Loucy (cell line): Measurements from ENCODE around the gene GIT1.

Experiments
- H2AFZ ChIP-seq: fragments of 200-600 bp; sonication (generic); 2 replicates; pipeline ENCODE4 v1.6.0; 2016; ENCODE audit warnings: antibody characterized with exemption, mild to moderate bottlenecking, low read length, moderate library complexity
- H3F3A ChIP-seq: fragments of 200-600 bp; 2 replicates; pipeline ENCODE4 v1.6.0; 2016; ENCODE audit warnings: antibody characterized with exemption, low read depth, mild to moderate bottlenecking
- H3K27me3 ChIP-seq: fragments of 200-600 bp; sonication (generic); 2 replicates; pipeline ENCODE4 v1.6.1; 2014; ENCODE audit warnings: low read length, mild to moderate bottlenecking; ENCODE audit not compliant: insufficient read depth, poor library complexity, severe bottlenecking
- H3K36me3 ChIP-seq: fragments of 200-600 bp; sonication (generic); 2 replicates; pipeline ENCODE4 v1.6.1; 2016; ENCODE audit warnings: low read length; ENCODE audit not compliant: insufficient read depth
- H3K4me1 ChIP-seq: fragments of 200-600 bp; sonication (generic); 2 replicates; pipeline ENCODE4 v1.5.1; 2014; ENCODE audit warnings: low read length, mild to moderate bottlenecking; ENCODE audit not compliant: insufficient read depth, poor library complexity, severe bottlenecking
- H3K4me2 ChIP-seq: fragments of 200-600 bp; sonication (generic); 2 replicates; pipeline ENCODE4 v1.6.0; 2014; ENCODE audit warnings: antibody characterized with exemption, low read length, low read depth, mild to moderate bottlenecking; ENCODE audit not compliant: poor library complexity, severe bottlenecking
- H3K4me3 ChIP-seq: fragments of 200-600 bp; sonication (generic); 2 replicates; pipeline ENCODE4 v1.5.1; 2014; ENCODE audit warnings: low read length, mild to moderate bottlenecking, mixed read lengths; ENCODE audit not compliant: poor library complexity, severe bottlenecking
- H3K79me2 ChIP-seq: fragments of 200-600 bp; sonication (generic); 2 replicates; pipeline ENCODE4 v1.6.1; 2014; ENCODE audit warnings: low read length; ENCODE audit not compliant: insufficient read depth
- H3K9ac ChIP-seq: fragments of 200-600 bp; sonication (generic); 2 replicates; pipeline ENCODE4 v1.6.0; 2014; ENCODE audit warnings: mild to moderate bottlenecking, low read depth, low read length, moderate library complexity; ENCODE audit not compliant: poor library complexity, severe bottlenecking
- H3K9me2 ChIP-seq: fragments of 200-600 bp; sonication (generic); replicated peaks from 2 replicates; pipeline ENCODE4 v1.6.1; 2016; ENCODE audit warnings: low read depth, low read length, mixed read lengths
- H3K9me3 ChIP-seq: fragments of 200-600 bp; sonication (generic); 2 replicates; pipeline ENCODE4 v1.6.1; 2014; ENCODE audit warnings: mild to moderate bottlenecking, antibody characterized with exemption, low read length, low read depth; ENCODE audit not compliant: insufficient read depth
- H4K20me1 ChIP-seq: fragments of 200-600 bp; sonication (generic); 2 replicates; pipeline ENCODE4 v1.6.0; 2014; ENCODE audit warnings: antibody characterized with exemption, low read length, mild to moderate bottlenecking; ENCODE audit not compliant: insufficient read depth, poor library complexity, severe bottlenecking
- CTCF ChIP-seq: fragments of 200-600 bp; sonication (generic); conservative IDR thresholded peaks from 2 replicates; pipeline ENCODE4 v1.5.1; 2014; ENCODE audit warnings: mild to moderate bottlenecking, antibody characterized with exemption, low read length
- EZH2phosphoT487 ChIP-seq: fragments of 200-600 bp; IDR thresholded peaks from 2 replicates; pipeline ENCODE4 v1.6.1; 2018; ENCODE audit warnings: antibody characterized with exemption, mild to moderate bottlenecking, moderate library complexity, borderline replicate concordance

GIT1 gene

GRCh38 chr17:29578626-29579485 is 10.6 kb downstream of the GIT1 start:
- Histone ChIP-seq H3K9me3 (no peaks in the 10 kb centered on the region), H3F3A (no peaks in the 10 kb centered on the region), H3K36me3 (peaks cover 60% of the 10 kb centered on the region; the same call in 1 of the 2 replicates), H3K4me2 (no peak overlapping the region), H3K27me3 (no peaks in the 10 kb centered on the region), H3K9me2 (no peaks in the 10 kb centered on the region), H4K20me1 (peaks cover 8% of the 10 kb centered on the region), H3K9ac (no peak overlapping the region), H3K4me1 (no peaks in the 10 kb centered on the region), H3K4me3 (no peak overlapping the region), H2AFZ (no peak overlapping the region), H3K79me2 (peaks cover 9% of the 10 kb centered on the region; the same call in 1 of the 2 replicates)
- TF ChIP-seq EZH2phosphoT487 = no peak
- no peak for TF ChIP-seq CTCF

GRCh38 chr17:29577385-29578211 is 11.8 kb downstream of the GIT1 start:
- H3K9ac ChIP-seq = no peak overlapping the region
- H3K4me2 ChIP-seq = no peak overlapping the region

GRCh38 chr17:29577001-29577370 is 12.5 kb downstream of the GIT1 start:
- Histone ChIP-seq H3K36me3 (peaks cover 61% of the 10 kb centered on the region; the same call in 1 of the 2 replicates), H4K20me1 (peaks cover 6% of the 10 kb centered on the region), H2AFZ (no peak overlapping the region), H3K27me3 (no peaks in the 10 kb centered on the region), H3K4me3 (no peak overlapping the region), H3K9ac (no peak overlapping the region), H3K4me1 (no peaks in the 10 kb centered on the region), H3K4me2 (no peak overlapping the region), H3K9me2 (no peaks in the 10 kb centered on the region), H3K79me2 (no peaks in the 10 kb centered on the region), H3K9me3 (no peaks in the 10 kb centered on the region), H3F3A (no peaks in the 10 kb centered on the region)
- TF ChIP-seq CTCF = no peak
- no peak for TF ChIP-seq EZH2phosphoT487

More at GRCh38 chr17:29577385-29578211, 11.8 kb downstream of the GIT1 start:
- no peak overlapping the region for H2AFZ ChIP-seq
- H3K9me3 ChIP-seq = no peaks in the 10 kb centered on the region
- no peaks in the 10 kb centered on the region for H3K27me3 ChIP-seq
- peaks cover 66% of the 10 kb centered on the region; the same call in 1 of the 2 replicates for H3K36me3 ChIP-seq
- no peak overlapping the region for H3K4me3 ChIP-seq
- H4K20me1 ChIP-seq = peaks cover 6% of the 10 kb centered on the region
- no peak for TF ChIP-seq CTCF
- H3K9me2 ChIP-seq = no peaks in the 10 kb centered on the region
- no peaks in the 10 kb centered on the region for H3K4me1 ChIP-seq
- H3K79me2 ChIP-seq = no peaks in the 10 kb centered on the region
- no peaks in the 10 kb centered on the region for H3F3A ChIP-seq
